ENCODE data around the gene RERE. TPM values are rescaled to one million over a fixed set of nuclear protein-coding genes. Genes with fewer than 3 reads are reported as not detected.

RERE gene
- polyA plus RNA-seq, 1 of the 3 experiments (the other 2 are of a cell fraction) = 8.1 TPM

DNA sequence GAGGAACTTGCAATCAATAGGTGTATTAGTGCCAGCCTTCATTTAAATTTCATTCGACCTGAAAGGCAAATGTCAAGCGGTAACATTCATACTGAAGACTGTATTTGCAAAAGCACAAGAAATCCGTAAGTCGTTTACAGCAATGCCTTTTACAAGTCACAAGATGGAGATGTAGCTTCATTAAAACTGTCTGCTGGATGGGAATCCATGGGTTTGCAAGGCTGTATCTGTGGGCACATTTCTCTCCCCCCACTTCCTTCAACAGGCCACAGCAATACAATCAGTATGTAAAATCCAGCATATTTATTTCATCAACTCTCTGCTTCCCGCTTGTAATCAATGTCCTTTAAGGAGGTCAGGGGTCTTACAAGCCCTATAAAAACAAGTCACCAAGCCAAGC, 352.4 kb downstream of the RERE start:
- Histone ChIP-seq H3K27ac (ENCODE audit: low read depth in 2 of 2, low read length in 1 of 2) (peak overlapping the region in 1 of 2 experiments; percentile 89; a peak in 2 of 4 replicates), H3K9me2 (no peaks in the 10 kb centered on the region), H2AFZ (ENCODE audit: low read depth) (no peak overlapping the region), H3K4me1 (ENCODE audit: control insufficient read depth in 1 of 2, insufficient read depth in 2 of 2, low read depth in 1 of 2, low read length in 1 of 2) (peaks cover 41 to 51% of the 10 kb centered on the region in 2 experiments; a peak in 3 of 4 replicates), H3K4me2 (no peak overlapping the region), H3K79me2 (ENCODE audit: insufficient read depth) (no peaks in the 10 kb centered on the region), H3K9me3 (no peaks in the 10 kb centered on the region), H4K20me1 (ENCODE audit: insufficient read depth) (no peaks in the 10 kb centered on the region), H3K9ac (no peak overlapping the region), H3K4me3 (ENCODE audit: low read depth in 2 of 2, low read length in 1 of 2) (no peak overlapping the region), H3K27me3 (ENCODE audit: insufficient read depth) (no peaks in the 10 kb centered on the region), H3F3A (replicated peaks; ENCODE audit: insufficient read depth) (peaks cover 25% of the 10 kb centered on the region), H3K36me3 (replicated peaks in 1 of 2; ENCODE audit: control insufficient read depth in 1 of 2, insufficient read depth in 2 of 2, low read length in 1 of 2) (peaks cover 0 to 4% of the 10 kb centered on the region in 2 experiments)
- WGBS (ENCODE audit: low lambda C conversion rate) = 94% methylated on average over 5 of the region's 5 CpGs
- POLR2A ChIA-PET = no interaction called here
- no peak for TF ChIP-seq FOXM1 (IDR thresholded peaks at IDR 0.05; ENCODE audit: low read depth)
- TF ChIP-seq, protein P1, sequence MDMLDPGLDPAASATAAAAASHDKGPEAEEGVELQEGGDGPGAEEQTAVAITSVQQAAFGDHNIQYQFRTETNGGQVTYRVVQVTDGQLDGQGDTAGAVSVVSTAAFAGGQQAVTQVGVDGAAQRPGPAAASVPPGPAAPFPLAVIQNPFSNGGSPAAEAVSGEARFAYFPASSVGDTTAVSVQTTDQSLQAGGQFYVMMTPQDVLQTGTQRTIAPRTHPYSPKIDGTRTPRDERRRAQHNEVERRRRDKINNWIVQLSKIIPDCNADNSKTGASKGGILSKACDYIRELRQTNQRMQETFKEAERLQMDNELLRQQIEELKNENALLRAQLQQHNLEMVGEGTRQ (IDR thresholded peaks at IDR 0.05; ENCODE audit: borderline replicate concordance, low read depth, low read length) = no peak
- TF ChIP-seq, protein P2, sequence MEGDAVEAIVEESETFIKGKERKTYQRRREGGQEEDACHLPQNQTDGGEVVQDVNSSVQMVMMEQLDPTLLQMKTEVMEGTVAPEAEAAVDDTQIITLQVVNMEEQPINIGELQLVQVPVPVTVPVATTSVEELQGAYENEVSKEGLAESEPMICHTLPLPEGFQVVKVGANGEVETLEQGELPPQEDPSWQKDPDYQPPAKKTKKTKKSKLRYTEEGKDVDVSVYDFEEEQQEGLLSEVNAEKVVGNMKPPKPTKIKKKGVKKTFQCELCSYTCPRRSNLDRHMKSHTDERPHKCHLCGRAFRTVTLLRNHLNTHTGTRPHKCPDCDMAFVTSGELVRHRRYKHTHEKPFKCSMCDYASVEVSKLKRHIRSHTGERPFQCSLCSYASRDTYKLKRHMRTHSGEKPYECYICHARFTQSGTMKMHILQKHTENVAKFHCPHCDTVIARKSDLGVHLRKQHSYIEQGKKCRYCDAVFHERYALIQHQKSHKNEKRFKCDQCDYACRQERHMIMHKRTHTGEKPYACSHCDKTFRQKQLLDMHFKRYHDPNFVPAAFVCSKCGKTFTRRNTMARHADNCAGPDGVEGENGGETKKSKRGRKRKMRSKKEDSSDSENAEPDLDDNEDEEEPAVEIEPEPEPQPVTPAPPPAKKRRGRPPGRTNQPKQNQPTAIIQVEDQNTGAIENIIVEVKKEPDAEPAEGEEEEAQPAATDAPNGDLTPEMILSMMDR (IDR thresholded peaks at IDR 0.05) = 0 out of 2 replicates have a peak, but pooled peaks have one; percentile 23
- no peak for TF ChIP-seq FOXJ3 (CRISPR knock-in tag; IDR thresholded peaks at IDR 0.05)
- peak; percentile 53 for TF ChIP-seq RAD21 (IDR thresholded peaks at IDR 0.05; ENCODE audit: low read length)
- no peak for TF ChIP-seq FOSL2 (IDR thresholded peaks at IDR 0.05; ENCODE audit: borderline replicate concordance, low read depth)
- TF ChIP-seq NFIC (IDR thresholded peaks at IDR 0.05; ENCODE audit: borderline replicate concordance) = no peak
- TF ChIP-seq SMC3 (IDR thresholded peaks at IDR 0.05; ENCODE audit: low read depth, low read length) = peak; percentile 19; the same call in 1 of the 2 replicates
- no peak for DNase-seq
- CTCF ChIA-PET = interaction anchor here (0.6 to 1.2 kb wide), 4 partner anchors 9 to 450 kb away, joined by 3 read pairs; no protein-coding TSS in a partner anchor

- TF ChIP-seq POLR2AphosphoS5 (IDR thresholded peaks at IDR 0.05; ENCODE audit: low read depth, low read length) (no peak), SIN3A (IDR thresholded peaks at IDR 0.05; ENCODE audit: borderline replicate concordance, low read depth, low read length) (no peak), GABPA (IDR thresholded peaks at IDR 0.05; ENCODE audit: low read depth) (no peak), EZH2phosphoT487 (IDR thresholded peaks at IDR 0.05; ENCODE audit: borderline replicate concordance, low read depth) (no peak), NFIC (IDR thresholded peaks at IDR 0.05; ENCODE audit: borderline replicate concordance) (no peak), GATA2 (CRISPR knock-in tag; IDR thresholded peaks at IDR 0.05) (no peak), ELF1 (IDR thresholded peaks at IDR 0.05) (no peak), MAX (IDR thresholded peaks at IDR 0.05; ENCODE audit: low read depth) (no peak), CHD2 (IDR thresholded peaks at IDR 0.05; ENCODE audit: low read length, partially characterized antibody) (no peak), MXI1 (IDR thresholded peaks at IDR 0.05; ENCODE audit: low read depth, low read length) (no peak), YY1 (IDR thresholded peaks at IDR 0.05; ENCODE audit: low read depth) (no peak), NRF1 (IDR thresholded peaks at IDR 0.05; ENCODE audit: low read depth, low read length) (no peak)
- TF ChIP-seq, protein P1 (IDR thresholded peaks at IDR 0.05; ENCODE audit: borderline replicate concordance, low read depth, low read length) = no peak
- TF ChIP-seq, protein P2 (IDR thresholded peaks at IDR 0.05) = no peak
Measured at GRCh38 chr1:8464377-8464776, 353.1 kb downstream of the RERE start.

More at GRCh38 chr1:8464377-8464776, 353.1 kb downstream of the RERE start:
- peak overlapping the region; percentile 87 to 89 for H3K27ac ChIP-seq (ENCODE audit: low read depth in 2 of 2, low read length in 1 of 2)
- H3K4me2 ChIP-seq = no peak overlapping the region
- no peaks in the 10 kb centered on the region for H3K9me2 ChIP-seq
- H4K20me1 ChIP-seq (ENCODE audit: insufficient read depth) = no peaks in the 10 kb centered on the region
- H3F3A ChIP-seq (replicated peaks; ENCODE audit: insufficient read depth) = peaks cover 25% of the 10 kb centered on the region
- no peaks in the 10 kb centered on the region for H3K9me3 ChIP-seq
- no peak overlapping the region for H2AFZ ChIP-seq (ENCODE audit: low read depth)
- no peak overlapping the region for H3K4me3 ChIP-seq (ENCODE audit: low read depth in 2 of 2, low read length in 1 of 2)
- H3K9ac ChIP-seq = no peak overlapping the region
- H3K36me3 ChIP-seq (replicated peaks in 1 of 2; ENCODE audit: control insufficient read depth in 1 of 2, insufficient read depth in 2 of 2, low read length in 1 of 2) = peaks cover 0 to 4% of the 10 kb centered on the region in 2 experiments
- DNase-seq = no peak
- peaks cover 43 to 54% of the 10 kb centered on the region in 2 experiments; a peak in 3 of 4 replicates for H3K4me1 ChIP-seq (ENCODE audit: control insufficient read depth in 1 of 2, insufficient read depth in 2 of 2, low read depth in 1 of 2, low read length in 1 of 2)
- ChIA-PET CTCF (interaction anchor here (0.8 to 1.2 kb wide), 3 partner anchors 97 to 450 kb away, joined by 3 read pairs; no protein-coding TSS in a partner anchor), POLR2A (no interaction called here)
- peaks cover 1% of the 10 kb centered on the region; the same call in 1 of the 2 replicates for H3K79me2 ChIP-seq (ENCODE audit: insufficient read depth)
- WGBS (ENCODE audit: low lambda C conversion rate) = 97% methylated on average over 3 of the region's 4 CpGs
- H3K27me3 ChIP-seq (ENCODE audit: insufficient read depth) = no peaks in the 10 kb centered on the region

Measured in SK-N-SH (cell line).